K562 (cell line): ENCODE measurements around the gene NOS1. TPM values are rescaled to one million over a fixed set of nuclear protein-coding genes. Genes with fewer than 3 reads are reported as not detected.

ENCODE experiments used
- BACH1 ChIP-seq: fragments of 200-800 bp; sonication (Bioruptor generic); IDR thresholded peaks from 2 replicates; pipeline ENCODE4 v1.6.1; 2016; ENCODE audit warnings: missing genetic modification characterization, missing compliant biosample characterization
- CAMTA2 ChIP-seq: fragments of 250-450 bp; sonication (Bioruptor Pico); conservative IDR thresholded peaks from 2 replicates; pipeline ENCODE4 v1.5.1; 2022
- CBFB ChIP-seq: sonication (generic); formaldehyde crosslinking; IDR thresholded peaks from 2 replicates; pipeline ENCODE4 v1.4.0; 2020; ENCODE audit warnings: mild to moderate bottlenecking, missing genetic modification reagents
- CCNT2 ChIP-seq: IDR thresholded peaks from 2 replicates; pipeline ENCODE4 v1.6.1; 2011; ENCODE audit warnings: borderline replicate concordance, low read depth, mild to moderate bottlenecking, moderate library complexity, mixed read lengths, low read length; ENCODE audit not compliant: insufficient read length; ENCODE audit errors: extremely low read depth
- FOXJ3 ChIP-seq: sonication (generic); formaldehyde crosslinking; IDR thresholded peaks from 2 replicates; pipeline ENCODE4 v1.4.0; 2020; ENCODE audit warnings: mild to moderate bottlenecking, missing genetic modification reagents
- KLF16 ChIP-seq: IDR thresholded peaks from 2 replicates; pipeline ENCODE4 v1.6.1; 2016; ENCODE audit warnings: antibody characterized with exemption
- MEIS2 ChIP-seq: fragments of 450-650 bp; IDR thresholded peaks from 2 replicates; pipeline ENCODE4 v1.6.1; 2014; ENCODE audit warnings: mild to moderate bottlenecking; ENCODE audit not compliant: partially characterized antibody
- MTA2 ChIP-seq: fragments of 450-650 bp; IDR thresholded peaks from 2 replicates; pipeline ENCODE4 v1.6.1; 2016; ENCODE audit warnings: low read depth
- NRF1 ChIP-seq, 2 experiments: fragments of 450-650 bp; IDR thresholded peaks in 1 of 2; conservative IDR thresholded peaks in 1 of 2; 2 replicates each; pipeline ENCODE4 v1.6.1; 2014; ENCODE audit warnings: mild to moderate bottlenecking in 2 of 2
- RBM34 ChIP-seq: fragments of 200-400 bp; formaldehyde crosslinking; IDR thresholded peaks from 2 replicates; pipeline ENCODE4 v1.6.1; 2018; ENCODE audit warnings: low read length, borderline replicate concordance; ENCODE audit not compliant: insufficient read depth
- SP1 ChIP-seq: sonication (generic); formaldehyde crosslinking; IDR thresholded peaks from 2 replicates; pipeline ENCODE4 v1.8.1; 2022; ENCODE audit warnings: mild to moderate bottlenecking, missing genetic modification reagents
- XRCC5 ChIP-seq: fragments of 200-400 bp; formaldehyde crosslinking; IDR thresholded peaks from 2 replicates; pipeline ENCODE4 v1.6.1; 2017; ENCODE audit warnings: low read depth, mild to moderate bottlenecking, low read length
- ZBTB1 ChIP-seq: sonication (generic); formaldehyde crosslinking; IDR thresholded peaks from 2 replicates; pipeline ENCODE4 v1.8.1; 2023; ENCODE audit warnings: missing genetic modification reagents, low read depth, mild to moderate bottlenecking, borderline replicate concordance
- ZKSCAN3 ChIP-seq: fragments of 250-450 bp; sonication (Bioruptor Pico); IDR thresholded peaks from 2 replicates; pipeline ENCODE4 v1.4.0; 2020
- ZNF133 ChIP-seq: fragments of 250-450 bp; sonication (Bioruptor Pico); IDR thresholded peaks from 2 replicates; pipeline ENCODE4 v1.4.0; 2020; ENCODE audit warnings: mild to moderate bottlenecking
- polyA plus RNA-seq, 8 experiments: library from polyadenylated mRNA; depleted of rRNA in 4 of 8; stranded (reverse) in 5 of 8; unstranded in 3 of 8; fragments of >200 nt; fragmentation: Nextera tagmentation in 2 of 8; fragmentation: Illumina TruSeq in 1 of 8; extraction: Ambion mirVana in 2 of 8; extraction: Trizol in 1 of 8; gene quantifications; 2 replicates each; pipeline versions ENCODE4 v1.2.1 to v1.2.3, GENCODE V29; 2011 to 2014; ENCODE audit warnings: inconsistent platforms in 1 of 8, missing spikeins in 1 of 8
- total RNA-seq, 7 experiments: library from RNA; depleted of rRNA in 6 of 7; stranded (reverse); fragments of >200 nt in 6 of 7; fragmentation: Illumina TruSeq in 2 of 7; extraction: Trizol in 2 of 7; gene quantifications; 2 replicates each; pipeline versions ENCODE4 v1.2.1 to v1.2.3, GENCODE V29; 2011 to 2021; ENCODE audit warnings: low replicate concordance in 1 of 7
- TF ChIP-seq, protein P1 (sequence below): fragments of 250-450 bp; sonication (Bioruptor Pico); IDR thresholded peaks from 2 replicates; pipeline ENCODE4 v1.8.0; 2021; ENCODE audit warnings: mild to moderate bottlenecking, moderate library complexity
- TF ChIP-seq, protein P2 (sequence below): fragments of 200-800 bp; sonication (Bioruptor generic); IDR thresholded peaks from 2 replicates; pipeline ENCODE4 v1.6.1; 2017; ENCODE audit warnings: missing genetic modification characterization, missing compliant biosample characterization

The NOS1 gene
- total and polyA plus RNA-seq, 9 of the 15 experiments (the other 6 are each of a cell fraction or from before 2014, with no cell fraction given): not detected

- TF ChIP-seq FOXJ3 (CRISPR knock-in tag) (no peak), XRCC5 (no peak), BACH1 (no peak), MEIS2 (peak; percentile 25), SP1 (CRISPR knock-in tag) (peak; percentile 68), ZKSCAN3 (CRISPR knock-in tag) (no peak), CCNT2 (peak; percentile 58), ZNF133 (no peak), CAMTA2 (CRISPR knock-in tag) (no peak), KLF16 (no peak), NRF1 (conservative IDR thresholded peaks at IDR 0.05 in 1 of 2, IDR thresholded peaks at IDR 0.05 in 1 of 2) (peak; percentile 92 to 93), RBM34 (0 out of 2 replicates have a peak, but pooled peaks have one; percentile 29), ZBTB1 (no peak), CBFB (CRISPR knock-in tag) (no peak), MTA2 (no peak)
- TF ChIP-seq, protein P1, sequence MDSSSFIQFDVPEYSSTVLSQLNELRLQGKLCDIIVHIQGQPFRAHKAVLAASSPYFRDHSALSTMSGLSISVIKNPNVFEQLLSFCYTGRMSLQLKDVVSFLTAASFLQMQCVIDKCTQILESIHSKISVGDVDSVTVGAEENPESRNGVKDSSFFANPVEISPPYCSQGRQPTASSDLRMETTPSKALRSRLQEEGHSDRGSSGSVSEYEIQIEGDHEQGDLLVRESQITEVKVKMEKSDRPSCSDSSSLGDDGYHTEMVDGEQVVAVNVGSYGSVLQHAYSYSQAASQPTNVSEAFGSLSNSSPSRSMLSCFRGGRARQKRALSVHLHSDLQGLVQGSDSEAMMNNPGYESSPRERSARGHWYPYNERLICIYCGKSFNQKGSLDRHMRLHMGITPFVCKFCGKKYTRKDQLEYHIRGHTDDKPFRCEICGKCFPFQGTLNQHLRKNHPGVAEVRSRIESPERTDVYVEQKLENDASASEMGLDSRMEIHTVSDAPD (CRISPR knock-in tag): no peak
- TF ChIP-seq, protein P2, sequence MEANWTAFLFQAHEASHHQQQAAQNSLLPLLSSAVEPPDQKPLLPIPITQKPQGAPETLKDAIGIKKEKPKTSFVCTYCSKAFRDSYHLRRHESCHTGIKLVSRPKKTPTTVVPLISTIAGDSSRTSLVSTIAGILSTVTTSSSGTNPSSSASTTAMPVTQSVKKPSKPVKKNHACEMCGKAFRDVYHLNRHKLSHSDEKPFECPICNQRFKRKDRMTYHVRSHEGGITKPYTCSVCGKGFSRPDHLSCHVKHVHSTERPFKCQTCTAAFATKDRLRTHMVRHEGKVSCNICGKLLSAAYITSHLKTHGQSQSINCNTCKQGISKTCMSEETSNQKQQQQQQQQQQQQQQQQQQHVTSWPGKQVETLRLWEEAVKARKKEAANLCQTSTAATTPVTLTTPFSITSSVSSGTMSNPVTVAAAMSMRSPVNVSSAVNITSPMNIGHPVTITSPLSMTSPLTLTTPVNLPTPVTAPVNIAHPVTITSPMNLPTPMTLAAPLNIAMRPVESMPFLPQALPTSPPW (CRISPR knock-in tag): peak; percentile 53; the same call in 1 of the 2 replicates
These were observed 171.1 kb downstream of the NOS1 start, which contains the start of gene FBXO21 (continued) for GRCh38 chr12:117190210-117190781.
